Renal pelvis (tissue), 4 donors: ENCODE measurements around the gene AP1B1. TPM values are rescaled to one million over a fixed set of nuclear protein-coding genes. Genes with fewer than 3 reads are reported as not detected.
A peak's percentile ranks its signal among the peaks of the same experiment; 100 is the strongest.

ENCODE experiments used
- DNase-seq: peaks from one replicate; pipeline ENCODE4 v3.0.0-alpha.2; 2013
- polyA plus RNA-seq, 3 donors: library from polyadenylated mRNA; unstranded; fragments of 120-200 nt; gene quantifications; one replicate each; pipeline ENCODE4 v1.2.1, GENCODE V29; 2013; ENCODE audit not compliant: insufficient read length in 3 of 3

Gene AP1B1
- polyA plus RNA-seq, 3 donors, result 44.2 to 48.8 (median 46.9) TPM

DNA sequence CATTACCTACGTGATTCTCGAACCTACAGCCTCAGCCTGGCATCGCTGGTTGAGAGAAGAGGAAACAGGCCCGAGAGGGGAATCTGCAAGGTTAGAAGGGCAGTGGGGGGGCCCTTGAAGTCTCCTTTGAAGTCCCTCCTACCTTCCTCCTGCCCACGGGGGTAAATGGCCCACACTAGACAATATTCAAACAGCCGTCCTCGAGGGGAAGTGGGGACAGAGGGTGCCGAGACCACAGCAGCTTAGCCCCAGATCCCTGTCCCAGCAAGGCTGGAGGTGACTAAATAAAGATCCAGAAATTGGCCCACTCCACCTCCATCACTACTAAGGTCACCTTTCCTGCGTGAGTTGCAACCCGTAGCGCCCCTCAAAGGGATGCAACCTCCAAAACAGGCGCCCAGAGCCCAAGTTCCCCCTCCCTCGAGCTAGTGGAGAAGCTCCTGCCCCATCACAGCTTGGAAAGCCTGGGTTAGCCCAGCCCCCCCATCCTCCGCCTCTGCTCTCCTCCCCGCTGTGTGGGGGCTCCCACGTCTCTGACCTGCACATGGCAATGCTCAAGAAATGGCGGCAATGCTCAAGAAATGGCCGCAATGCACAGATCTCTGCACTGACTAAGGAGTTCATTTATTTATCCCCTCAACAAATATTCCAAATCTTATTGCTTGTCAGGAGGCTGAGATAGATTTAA, 72.1 kb downstream of the AP1B1 start:
- DNase-seq, result no peak

DNA sequence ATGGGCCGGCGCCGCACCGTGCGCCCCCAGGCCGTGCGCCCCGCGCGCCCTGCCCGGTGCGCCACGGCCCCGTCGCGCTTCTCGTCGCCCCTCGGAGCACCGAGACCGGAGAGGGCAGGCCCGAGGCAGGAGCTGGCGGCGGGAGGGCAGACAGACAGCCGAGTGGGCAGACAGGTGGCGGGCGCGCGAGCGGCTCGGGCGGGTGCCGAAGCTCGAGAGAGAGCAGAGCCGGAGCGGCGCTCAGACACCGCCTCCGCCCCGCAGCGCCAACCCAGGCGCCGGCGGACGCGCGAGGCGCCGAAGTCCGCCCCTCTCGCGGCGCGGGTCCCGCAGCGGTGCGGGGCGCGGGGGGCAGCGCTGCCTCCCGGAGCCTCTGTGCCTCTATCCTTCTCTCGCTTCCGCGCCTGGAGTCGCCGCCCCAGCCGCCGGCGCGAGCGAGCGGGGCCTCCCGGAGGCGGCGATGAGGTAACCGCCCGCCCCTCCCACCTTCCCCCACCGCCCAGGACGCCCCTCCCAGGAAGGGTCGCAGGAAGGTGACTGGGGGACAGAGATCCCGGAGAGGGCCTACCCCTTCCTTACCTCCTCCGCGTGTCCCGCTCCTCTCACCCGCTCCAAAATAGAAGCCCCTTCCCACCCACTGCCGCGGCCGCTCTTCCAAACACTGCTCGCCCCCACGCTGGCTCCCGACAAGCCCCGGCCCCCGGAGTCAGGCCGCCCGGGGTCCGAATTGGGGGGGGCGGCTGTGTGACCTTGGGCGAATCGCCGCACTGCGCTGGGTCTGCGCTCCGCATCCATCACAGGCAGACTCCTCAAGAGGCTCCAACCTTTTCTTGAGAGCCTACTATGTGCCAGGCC, 72.9 kb downstream of the AP1B1 start, which contains the start of gene RASL10A:
TSS of gene RASL10A (minus strand) at position 412 of the 855 bp plus-strand sequence. CDS start 451 bp downstream, outside the sequence.
- no peak for DNase-seq

DNA sequence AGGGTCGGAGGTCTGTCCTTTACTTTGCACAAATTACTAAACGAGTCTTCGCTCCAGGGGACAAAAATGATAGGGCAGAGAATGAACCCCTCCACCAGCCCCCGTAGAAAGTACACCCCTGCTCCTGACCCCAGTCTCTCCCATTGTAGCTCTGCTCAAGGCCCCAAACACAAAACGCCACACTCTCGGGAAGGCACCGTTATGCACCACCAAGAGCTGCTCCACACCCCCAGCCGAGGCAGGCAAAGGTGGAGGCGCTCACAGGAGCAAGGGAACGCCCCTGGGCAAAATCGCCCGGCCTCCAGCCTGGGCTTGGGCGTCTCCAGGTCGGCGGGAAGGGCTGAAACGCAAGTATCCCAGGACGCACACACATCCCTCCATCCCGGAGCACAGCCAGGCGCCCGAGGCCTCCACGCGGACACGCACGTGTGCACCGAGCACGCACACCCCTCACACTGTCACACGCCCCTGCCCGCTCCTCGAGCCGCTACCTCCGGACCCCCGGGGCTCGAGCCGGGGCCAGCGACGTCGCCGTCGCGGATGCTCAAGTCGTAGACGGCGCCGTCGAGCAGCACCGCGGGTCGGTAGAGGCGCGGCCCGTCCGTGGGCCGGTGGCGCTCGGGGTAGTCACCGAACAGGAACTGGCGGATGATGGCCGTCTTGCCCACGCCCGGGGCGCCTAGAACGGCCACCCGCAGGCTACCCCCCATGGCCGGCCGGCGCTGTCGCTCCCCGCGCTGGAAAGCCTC, 73.7 kb downstream of the AP1B1 start:
- DNase-seq, result no peak

DNA sequence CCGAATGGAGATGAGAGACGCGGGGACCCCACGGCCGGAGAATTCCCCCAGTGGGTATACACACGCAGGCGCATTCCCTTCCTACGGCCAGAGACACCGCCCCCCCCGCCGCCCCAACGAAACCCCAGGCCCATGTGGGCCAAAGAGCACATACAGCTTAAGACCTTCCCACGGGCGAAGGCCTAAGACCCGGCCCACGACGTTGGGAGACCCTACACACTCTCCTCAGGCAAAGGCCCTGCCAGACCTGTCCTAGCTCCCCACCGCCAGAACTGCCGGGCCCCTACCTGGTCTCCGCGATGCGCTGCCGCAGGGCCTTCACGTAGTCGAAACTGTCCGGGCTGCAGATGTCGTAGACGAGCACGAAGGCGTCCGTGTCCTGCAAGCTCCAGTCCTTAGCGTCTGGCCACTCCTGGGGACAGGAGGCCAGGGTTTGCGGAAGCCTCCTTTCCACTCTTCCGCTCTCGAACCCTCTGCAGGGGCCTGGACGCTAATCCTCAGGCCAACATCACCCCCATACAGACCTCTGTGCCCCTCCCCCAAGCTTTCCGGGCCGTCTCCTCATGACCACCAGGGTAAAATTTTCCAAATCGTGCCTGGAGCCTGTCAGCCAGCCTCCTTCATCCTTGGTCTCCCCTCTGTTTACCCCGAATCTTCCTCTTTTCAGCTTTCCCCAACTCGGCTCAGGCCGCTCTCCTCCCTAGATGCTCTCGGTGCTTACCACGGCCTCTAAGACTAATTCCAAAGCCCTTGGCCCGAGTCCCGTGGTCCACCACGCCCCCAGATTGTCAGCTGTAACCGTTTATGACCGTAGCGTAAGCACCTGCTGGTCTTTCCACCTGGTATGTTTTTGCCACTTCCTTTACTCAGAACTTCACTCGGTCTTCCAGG, 74.5 kb downstream of the AP1B1 start:
- DNase-seq, result no peak

DNA sequence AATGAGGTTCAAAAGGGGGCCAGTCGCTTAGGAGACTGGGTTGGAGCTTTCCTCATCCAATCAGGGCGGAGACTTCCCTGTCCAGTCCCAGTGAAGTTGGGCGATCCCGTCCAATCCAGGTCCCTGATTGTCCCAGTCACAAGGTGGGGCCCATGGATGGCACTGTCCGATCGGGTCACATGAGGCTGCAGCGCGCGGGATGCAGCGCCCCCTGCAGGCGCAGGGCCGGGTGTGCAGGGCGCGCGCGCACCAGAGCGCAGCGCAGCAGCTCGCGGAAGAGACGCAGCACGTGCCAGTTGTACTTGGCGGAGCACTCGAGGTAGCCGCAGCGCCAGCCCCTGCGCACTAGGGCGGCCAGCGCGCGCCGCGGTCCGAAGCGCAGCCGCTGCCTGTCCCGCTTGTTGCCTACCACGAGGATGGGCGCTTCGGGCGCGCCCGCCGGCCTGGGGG, 75.2 kb downstream of the AP1B1 start:
- DNase-seq, result peak; percentile 51

DNA sequence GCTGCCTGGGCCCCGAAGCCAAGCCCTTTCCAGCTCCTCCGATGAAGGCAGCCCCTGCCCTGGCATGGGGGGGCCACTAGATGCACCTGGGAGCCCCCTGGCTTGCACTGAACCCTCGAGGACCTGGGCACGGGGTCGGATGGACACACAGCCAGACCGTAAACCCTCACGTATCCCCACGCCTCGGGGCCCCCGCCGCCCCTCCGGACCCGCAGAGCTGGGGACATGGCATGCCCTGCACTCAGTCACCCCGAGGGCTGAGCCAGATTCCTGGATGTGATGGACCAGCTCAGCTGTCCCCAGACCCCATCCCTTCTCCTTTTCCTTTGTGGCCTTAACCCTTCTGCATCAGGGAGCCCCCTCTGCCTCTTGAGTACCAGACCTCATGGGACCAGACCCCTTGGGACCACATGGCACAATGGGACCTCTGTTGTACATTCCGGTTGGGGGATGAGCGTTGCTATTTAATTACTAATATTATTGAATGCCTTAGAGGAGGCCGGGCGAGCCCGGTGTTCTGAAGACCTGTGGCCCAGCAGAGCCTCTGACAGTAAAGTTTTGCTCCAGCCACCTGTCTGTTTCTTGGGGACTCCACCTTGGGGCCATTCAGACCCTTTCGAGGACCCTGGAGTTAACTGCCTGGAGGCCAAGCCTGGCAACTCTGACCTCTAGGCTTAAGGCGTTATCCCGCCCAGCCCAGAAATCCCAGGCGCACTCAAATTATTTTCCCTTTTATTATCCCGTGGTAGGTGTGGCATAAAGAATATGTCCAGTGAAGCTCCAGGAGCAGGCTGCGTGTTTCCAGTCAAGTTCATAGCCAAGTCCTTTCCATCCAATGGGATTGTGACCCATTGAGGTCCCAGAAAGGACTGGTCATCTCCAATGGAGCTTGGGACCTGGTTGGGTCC, 75.9 kb downstream of the AP1B1 start:
- no peak for DNase-seq

DNA sequence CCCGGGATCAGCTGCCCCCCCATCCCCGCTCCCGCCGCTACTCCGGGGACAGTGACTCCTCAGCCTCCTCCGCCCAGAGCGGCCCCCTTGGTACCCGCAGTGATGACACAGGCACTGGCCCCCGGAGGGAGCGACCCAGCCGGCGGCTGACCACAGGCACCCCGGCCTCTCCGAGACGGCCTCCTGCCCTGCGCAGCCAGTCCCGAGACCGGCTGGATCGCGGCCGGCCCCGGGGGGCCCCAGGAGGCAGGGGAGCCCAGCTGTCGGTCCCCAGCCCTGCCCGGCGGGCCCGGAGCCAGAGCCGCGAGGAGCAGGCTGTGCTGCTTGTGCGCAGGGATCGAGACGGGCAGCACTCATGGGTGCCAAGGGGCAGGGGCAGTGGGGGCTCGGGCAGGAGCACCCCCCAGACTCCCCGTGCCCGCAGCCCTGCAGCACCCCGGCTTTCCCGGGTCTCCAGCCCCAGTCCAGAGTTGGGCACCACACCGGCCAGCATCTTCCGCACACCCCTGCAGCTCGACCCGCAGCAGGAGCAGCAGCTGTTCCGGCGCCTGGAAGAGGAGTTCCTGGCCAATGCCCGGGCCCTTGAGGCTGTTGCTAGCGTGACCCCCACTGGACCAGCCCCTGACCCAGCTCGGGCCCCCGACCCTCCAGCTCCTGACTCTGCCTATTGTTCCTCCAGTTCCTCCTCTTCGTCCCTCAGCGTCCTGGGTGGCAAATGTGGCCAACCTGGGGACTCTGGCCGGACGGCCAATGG, 76.7 kb downstream of the AP1B1 start:
- no peak for DNase-seq

DNA sequence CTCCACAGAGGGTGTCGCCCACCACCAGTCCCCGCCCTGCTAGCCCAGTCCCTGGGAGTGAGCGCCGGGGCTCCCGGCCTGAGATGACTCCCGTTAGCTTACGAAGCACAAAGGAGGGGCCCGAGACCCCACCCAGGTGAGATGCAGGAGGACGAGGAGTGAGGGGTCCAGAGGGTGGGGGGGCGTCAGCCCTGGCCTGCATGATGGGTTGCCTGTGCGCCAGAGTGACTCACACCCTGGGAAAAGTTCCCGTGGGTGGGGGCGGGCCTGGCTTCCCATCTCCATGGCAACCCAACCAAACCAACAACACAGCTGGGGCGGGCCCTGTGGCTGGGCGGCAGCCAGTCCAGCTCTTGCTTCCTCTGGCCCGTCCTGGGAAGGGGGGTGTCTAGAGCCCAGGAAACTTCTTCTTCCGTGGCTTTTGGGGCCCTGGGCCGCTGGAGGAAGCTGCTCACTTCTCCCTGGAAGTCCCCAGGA, 77.5 kb downstream of the AP1B1 start:
- DNase-seq, result peak; percentile 91

- DNase-seq, result no peak
Observed at GRCh38 chr22:29310065-29310862, 78.1 kb downstream of the AP1B1 start.

DNA sequence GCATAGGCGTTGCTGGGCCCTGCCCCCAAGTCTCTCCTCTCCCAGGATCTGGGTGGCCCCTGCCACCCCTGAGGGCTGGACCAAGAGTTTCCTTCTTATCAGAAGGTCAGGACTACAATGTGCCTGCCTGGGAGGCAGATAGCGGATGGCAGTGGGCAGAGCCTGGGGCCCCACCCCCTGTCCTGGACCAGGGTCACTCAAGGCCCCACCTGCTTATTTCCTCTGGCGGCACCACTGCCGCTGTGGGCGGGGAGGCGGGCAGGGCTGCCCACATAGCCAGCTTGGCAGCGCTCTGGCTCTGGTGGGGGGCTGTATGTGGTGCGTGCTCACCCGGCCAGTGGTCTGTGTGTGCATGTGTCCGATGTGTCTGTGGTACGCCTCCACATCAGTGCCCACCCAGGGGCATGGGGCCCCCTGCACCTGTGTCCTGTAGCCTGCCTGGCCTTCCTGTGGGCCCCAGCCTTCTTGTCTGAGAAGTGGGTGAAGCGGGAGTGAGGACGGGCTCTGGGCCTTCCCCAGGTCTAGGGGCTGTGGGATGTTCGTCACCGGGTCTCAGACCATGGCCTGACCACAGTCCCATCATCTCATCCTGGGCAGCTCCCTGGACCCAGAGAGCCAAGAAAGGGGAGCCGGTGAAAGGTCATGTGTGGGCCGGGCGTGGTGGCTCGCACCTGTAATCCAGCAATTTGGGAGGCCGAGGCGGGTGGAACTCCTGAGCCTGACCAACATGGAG, 78.9 kb downstream of the AP1B1 start:
- no peak for DNase-seq

GRCh38 chr22:29308791-29309262, 79.5 kb downstream of the AP1B1 start:
- DNase-seq, result no peak

DNA sequence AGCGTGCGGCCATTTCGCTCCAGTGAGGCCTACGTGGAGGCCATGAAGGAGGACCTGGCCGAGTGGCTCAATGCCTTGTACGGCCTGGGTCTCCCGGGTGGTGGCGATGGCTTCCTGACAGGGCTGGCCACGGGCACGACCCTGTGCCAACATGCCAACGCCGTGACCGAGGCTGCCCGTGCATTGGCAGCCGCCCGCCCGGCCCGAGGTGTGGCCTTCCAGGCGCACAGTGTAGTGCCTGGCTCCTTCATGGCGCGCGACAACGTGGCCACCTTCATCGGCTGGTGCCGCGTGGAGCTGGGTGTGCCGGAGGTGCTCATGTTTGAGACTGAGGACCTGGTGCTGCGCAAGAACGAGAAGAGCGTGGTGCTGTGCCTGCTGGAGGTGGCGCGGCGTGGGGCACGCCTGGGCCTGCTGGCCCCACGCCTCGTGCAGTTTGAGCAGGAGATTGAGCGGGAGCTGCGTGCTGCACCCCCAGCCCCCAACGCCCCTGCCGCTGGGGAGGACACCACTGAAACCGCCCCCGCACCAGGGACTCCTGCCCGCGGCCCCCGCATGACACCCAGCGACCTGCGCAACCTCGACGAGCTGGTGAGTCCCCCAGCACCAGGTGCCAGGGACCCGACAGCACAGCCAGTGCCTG, 80.1 kb downstream of the AP1B1 start:
- DNase-seq, result no peak

DNA sequence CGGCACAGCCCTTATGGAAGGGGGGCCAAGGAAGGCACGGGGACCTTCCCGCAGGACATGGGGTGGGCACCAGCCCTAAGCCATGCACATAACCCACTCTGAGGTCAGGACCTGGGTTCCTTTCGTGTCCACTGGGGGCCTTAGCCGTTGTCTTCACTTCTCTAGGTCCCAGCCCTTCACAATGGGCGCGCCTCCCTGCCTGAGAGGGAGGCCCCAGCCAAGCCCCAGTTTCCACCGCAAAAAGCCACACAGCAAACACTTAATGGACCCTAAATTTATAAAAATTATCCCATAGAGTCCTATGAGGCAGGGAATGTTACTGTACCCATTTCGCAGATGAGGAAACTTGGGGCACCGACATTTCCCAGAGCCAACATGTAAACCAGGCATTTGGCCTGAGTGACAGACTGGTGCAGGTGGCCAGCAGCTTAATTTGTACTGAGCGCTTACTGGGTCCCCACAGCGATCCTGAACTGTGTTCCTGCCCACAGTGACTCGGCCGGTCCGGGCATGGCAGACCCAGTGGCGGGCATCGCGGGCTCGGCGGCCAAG, 80.7 kb downstream of the AP1B1 start:
- no peak for DNase-seq

DNA sequence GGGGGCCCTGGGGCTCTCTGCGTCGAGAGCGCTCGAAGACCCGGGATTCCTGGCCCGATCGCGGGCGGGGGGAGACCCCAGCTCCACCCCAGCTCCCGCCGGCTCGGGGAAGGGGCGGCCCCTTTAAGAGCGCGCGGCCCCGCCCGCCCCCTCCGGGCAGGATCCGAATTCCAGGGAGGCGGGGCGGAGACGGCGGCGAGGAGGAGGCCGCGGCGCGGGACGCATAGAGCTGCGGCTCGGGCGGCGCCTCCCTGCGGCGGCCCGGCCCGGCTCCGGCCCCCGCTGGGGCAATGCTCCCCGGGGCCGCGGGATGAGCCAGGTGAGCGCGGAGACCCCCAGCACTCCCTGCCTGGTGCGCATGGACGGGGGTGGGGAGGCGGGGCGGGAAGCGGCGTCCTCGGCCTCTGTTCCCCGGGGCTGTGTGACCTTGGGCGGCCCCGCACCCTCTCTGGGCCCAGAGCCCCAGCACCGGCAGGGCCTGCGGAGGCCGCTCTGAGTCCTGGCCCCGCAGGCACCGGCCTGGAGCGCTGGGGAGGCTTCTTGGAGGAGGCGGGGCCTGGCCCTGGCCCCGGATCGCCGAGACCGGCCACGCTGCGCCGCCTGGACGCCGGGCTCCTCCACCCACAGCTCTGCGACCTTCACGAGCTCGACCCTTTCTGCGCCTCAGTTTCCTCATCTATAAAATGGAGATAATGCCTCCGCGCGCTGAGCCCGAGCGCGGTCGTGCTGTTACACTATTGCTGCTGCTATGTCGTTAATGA, 81.4 kb downstream of the AP1B1 start:
- DNase-seq, result peak; percentile 82

GRCh38 chr22:29306175-29306834, 82.1 kb downstream of the AP1B1 start, which contains the start of gene GAS2L1:
Gene GAS2L1, plus strand, starts transcription at chr22:29306650. Its CDS starts 1,456 bp downstream, at chr22:29308106.
- peak; percentile 80 for DNase-seq
